Neural cell (in vitro differentiated cells): Measurements from ENCODE around the gene GRB7. TPM values are rescaled to one million over a fixed set of nuclear protein-coding genes. Genes with fewer than 3 reads are reported as not detected.

Experiments used
- H2AFZ ChIP-seq: fragments of 200-600, 300-800 bp; sonication (generic), shearing (Covaris generic); 2 replicates; pipeline ENCODE4 v1.6.0; 2014; ENCODE audit warnings: low read depth, mild to moderate bottlenecking, antibody characterized with exemption, low read length, moderate library complexity
- H3F3A ChIP-seq: fragments of 200-600 bp; shearing (Covaris generic); 2 replicates; pipeline ENCODE4 v1.6.1; 2016; ENCODE audit warnings: mild to moderate bottlenecking, moderate library complexity, mixed read lengths, antibody characterized with exemption, low read length; ENCODE audit not compliant: insufficient read depth, poor library complexity, severe bottlenecking
- H3K27ac ChIP-seq: fragments of 200-600, 300-800 bp; sonication (generic), shearing (Covaris generic); 2 replicates; pipeline ENCODE4 v1.5.1; 2014; ENCODE audit warnings: mild to moderate bottlenecking, low read length, moderate library complexity
- H3K27me3 ChIP-seq: fragments of 300-800, 200-600 bp; sonication (generic), shearing (Covaris generic); 2 replicates; pipeline ENCODE4 v1.6.0; 2014; ENCODE audit warnings: mild to moderate bottlenecking, low read depth, low read length, moderate library complexity; ENCODE audit not compliant: insufficient read depth
- H3K36me3 ChIP-seq: fragments of 300-800, 200-600 bp; sonication (generic), shearing (Covaris generic); 2 replicates; pipeline ENCODE4 v1.5.1; 2014; ENCODE audit warnings: mild to moderate bottlenecking, antibody characterized with exemption, low read length, moderate library complexity; ENCODE audit not compliant: insufficient read depth
- H3K4me2 ChIP-seq: fragments of 300-800, 200-600 bp; sonication (generic), shearing (Covaris generic); 2 replicates; pipeline ENCODE4 v1.6.0; 2014; ENCODE audit warnings: mild to moderate bottlenecking, low read length
- H3K4me3 ChIP-seq: fragments of 300-800, 200-600 bp; sonication (generic), shearing (Covaris generic); 2 replicates; pipeline ENCODE4 v1.5.1; 2014; ENCODE audit warnings: mild to moderate bottlenecking, low read length, moderate library complexity
- H3K79me2 ChIP-seq: fragments of 200-600 bp; shearing (Covaris generic); replicated peaks from 2 replicates; pipeline ENCODE4 v1.6.0; 2014; ENCODE audit warnings: mild to moderate bottlenecking, low read length, moderate library complexity; ENCODE audit not compliant: insufficient read depth
- H3K9ac ChIP-seq: fragments of 300-800, 200-600 bp; sonication (generic), shearing (Covaris generic); 2 replicates; pipeline ENCODE4 v1.6.1; 2016; ENCODE audit warnings: mild to moderate bottlenecking, low read length, mixed read lengths
- H3K9me2 ChIP-seq: fragments of 200-600 bp; shearing (Covaris generic); 2 replicates; pipeline ENCODE4 v1.6.1; 2016; ENCODE audit warnings: mild to moderate bottlenecking, low read length, mixed read lengths; ENCODE audit not compliant: insufficient read depth
- H3K9me3 ChIP-seq: fragments of 200-600, 300-800 bp; sonication (generic), shearing (Covaris generic); 2 replicates; pipeline ENCODE4 v1.6.1; 2016; ENCODE audit warnings: mild to moderate bottlenecking, mixed run types, low read length, moderate library complexity, mixed read lengths
- H4K20me1 ChIP-seq: fragments of 200-600 bp; shearing (Covaris generic); 2 replicates; pipeline ENCODE4 v1.6.1; 2016; ENCODE audit warnings: mild to moderate bottlenecking, mixed run types; ENCODE audit not compliant: insufficient read depth
- CTCF ChIP-seq: fragments of 450-650 bp; IDR thresholded peaks from 2 replicates; pipeline ENCODE4 v1.5.1; 2014; ENCODE audit warnings: antibody characterized with exemption, mild to moderate bottlenecking, moderate library complexity; ENCODE audit not compliant: poor library complexity, severe bottlenecking
- EP300 ChIP-seq: fragments of 450-650 bp; conservative IDR thresholded peaks from 2 replicates; pipeline ENCODE4 v1.6.1; 2014; ENCODE audit warnings: antibody characterized with exemption, mild to moderate bottlenecking, moderate library complexity; ENCODE audit not compliant: poor library complexity, severe bottlenecking
- EZH2 ChIP-seq: fragments of 200-600, 300-800 bp; shearing (Covaris generic), sonication (generic); IDR thresholded peaks from 2 replicates; pipeline ENCODE4 v1.6.1; 2014; ENCODE audit warnings: antibody characterized with exemption, low read length, borderline replicate concordance, mild to moderate bottlenecking; ENCODE audit not compliant: insufficient read depth, poor library complexity, severe bottlenecking
- MXI1 ChIP-seq: fragments of 450-650 bp; conservative IDR thresholded peaks from 2 replicates; pipeline ENCODE4 v1.6.1; 2014; ENCODE audit warnings: antibody characterized with exemption, mild to moderate bottlenecking; ENCODE audit not compliant: poor library complexity, severe bottlenecking
- POLR2AphosphoS5 ChIP-seq: IDR thresholded peaks from 2 replicates; pipeline ENCODE4 v1.6.1; 2012
- RAD21 ChIP-seq: fragments of 450-650 bp; conservative IDR thresholded peaks from 2 replicates; pipeline ENCODE4 v1.6.1; 2014; ENCODE audit warnings: antibody characterized with exemption, mild to moderate bottlenecking, moderate library complexity
- REST ChIP-seq: IDR thresholded peaks from 2 replicates; pipeline ENCODE4 v1.6.1; 2012; ENCODE audit warnings: borderline replicate concordance
- SMC3 ChIP-seq: fragments of 450-650 bp; conservative IDR thresholded peaks from 2 replicates; pipeline ENCODE4 v1.6.1; 2014; ENCODE audit warnings: antibody characterized with exemption, mild to moderate bottlenecking, moderate library complexity; ENCODE audit not compliant: poor library complexity
- TAF1 ChIP-seq: IDR thresholded peaks from 2 replicates; pipeline ENCODE4 v1.6.1; 2012; ENCODE audit warnings: low read depth
- polyA plus RNA-seq: library from polyadenylated mRNA; depleted of rRNA; stranded (reverse); fragments of >200 nt; gene quantifications from 2 replicates; pipeline ENCODE4 v1.2.3, GENCODE V29; 2014

The GRB7 gene
- polyA plus RNA-seq, 1 donor from 2014 or later = not detected

GRCh38 chr17:39726617-39727016 is 11.1 kb upstream of the GRB7 start:
- Histone ChIP-seq H4K20me1 (no peaks in the 10 kb centered on the region), H3K9me2 (no peaks in the 10 kb centered on the region), H2AFZ (no peak overlapping the region), H3F3A (no peaks in the 10 kb centered on the region), H3K79me2 (no peaks in the 10 kb centered on the region), H3K4me3 (no peak overlapping the region), H3K4me2 (no peak overlapping the region), H3K36me3 (no peaks in the 10 kb centered on the region), H3K27ac (no peak overlapping the region), H3K9me3 (no peaks in the 10 kb centered on the region), H3K9ac (no peak overlapping the region), H3K27me3 (no peaks in the 10 kb centered on the region)
- TF ChIP-seq SMC3 = no peak
- no peak for TF ChIP-seq REST
- no peak for TF ChIP-seq RAD21
- no peak for TF ChIP-seq CTCF
- TF ChIP-seq TAF1 = no peak
- no peak for TF ChIP-seq EZH2
- no peak for TF ChIP-seq POLR2AphosphoS5
- no peak for TF ChIP-seq MXI1
- TF ChIP-seq EP300 = no peak

- no peak overlapping the region for H3K9ac ChIP-seq
- H3K4me2 ChIP-seq = no peak overlapping the region
- no peak overlapping the region for H3K4me3 ChIP-seq
- H3F3A ChIP-seq = no peaks in the 10 kb centered on the region
- H3K27me3 ChIP-seq = no peaks in the 10 kb centered on the region
- no peaks in the 10 kb centered on the region for H3K79me2 ChIP-seq
- no peaks in the 10 kb centered on the region for H3K36me3 ChIP-seq
- H3K9me3 ChIP-seq = no peaks in the 10 kb centered on the region
- H3K27ac ChIP-seq = no peak overlapping the region
- TF ChIP-seq RAD21 = no peak
- TF ChIP-seq MXI1 = no peak
- no peak for TF ChIP-seq EP300
- TF ChIP-seq CTCF = no peak
- no peak for TF ChIP-seq EZH2
- no peak for TF ChIP-seq TAF1
- TF ChIP-seq SMC3 = no peak
- TF ChIP-seq REST = no peak
- TF ChIP-seq POLR2AphosphoS5 = no peak
- H4K20me1 ChIP-seq = no peaks in the 10 kb centered on the region
- H3K9me2 ChIP-seq = no peaks in the 10 kb centered on the region
- no peak overlapping the region for H2AFZ ChIP-seq
Measured at GRCh38 chr17:39727556-39727955, 10.2 kb upstream of the GRB7 start.
